ENCODE measurements around the gene ITGAE.

The ITGAE gene

GRCh38 chr17:3812284-3812683 lies 11.3 kb upstream of the ITGAE start:
- Histone ChIP-seq H3K27me3 (ENCODE audit: insufficient read depth, low read depth) (no peaks in the 10 kb centered on the region), H3K9ac (no peak overlapping the region), H3K27ac (no peak overlapping the region), H3K79me2 (ENCODE audit: insufficient read depth, low read depth) (no peaks in the 10 kb centered on the region), H4K20me1 (ENCODE audit: insufficient read depth) (no peaks in the 10 kb centered on the region), H3K4me2 (no peak overlapping the region), H3K36me3 (ENCODE audit: insufficient read depth) (no peaks in the 10 kb centered on the region), H3K4me1 (ENCODE audit: low read depth, poor library complexity, severe bottlenecking) (no peaks in the 10 kb centered on the region), H3K4me3 (IDR thresholded peaks at IDR 0.05; ENCODE audit: insufficient read depth, low read depth, low read length) (no peak overlapping the region), H2AFZ (ENCODE audit: low read depth) (no peak overlapping the region)
- TF ChIP-seq, protein P1, sequence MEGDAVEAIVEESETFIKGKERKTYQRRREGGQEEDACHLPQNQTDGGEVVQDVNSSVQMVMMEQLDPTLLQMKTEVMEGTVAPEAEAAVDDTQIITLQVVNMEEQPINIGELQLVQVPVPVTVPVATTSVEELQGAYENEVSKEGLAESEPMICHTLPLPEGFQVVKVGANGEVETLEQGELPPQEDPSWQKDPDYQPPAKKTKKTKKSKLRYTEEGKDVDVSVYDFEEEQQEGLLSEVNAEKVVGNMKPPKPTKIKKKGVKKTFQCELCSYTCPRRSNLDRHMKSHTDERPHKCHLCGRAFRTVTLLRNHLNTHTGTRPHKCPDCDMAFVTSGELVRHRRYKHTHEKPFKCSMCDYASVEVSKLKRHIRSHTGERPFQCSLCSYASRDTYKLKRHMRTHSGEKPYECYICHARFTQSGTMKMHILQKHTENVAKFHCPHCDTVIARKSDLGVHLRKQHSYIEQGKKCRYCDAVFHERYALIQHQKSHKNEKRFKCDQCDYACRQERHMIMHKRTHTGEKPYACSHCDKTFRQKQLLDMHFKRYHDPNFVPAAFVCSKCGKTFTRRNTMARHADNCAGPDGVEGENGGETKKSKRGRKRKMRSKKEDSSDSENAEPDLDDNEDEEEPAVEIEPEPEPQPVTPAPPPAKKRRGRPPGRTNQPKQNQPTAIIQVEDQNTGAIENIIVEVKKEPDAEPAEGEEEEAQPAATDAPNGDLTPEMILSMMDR (conservative IDR thresholded peaks at IDR 0.05; ENCODE audit: low read depth, low read length), result no peak

- no peak overlapping the region for H3K27ac ChIP-seq
- H3K4me1 ChIP-seq (ENCODE audit: low read depth, poor library complexity, severe bottlenecking), result no peaks in the 10 kb centered on the region
- no peak overlapping the region for H2AFZ ChIP-seq (ENCODE audit: low read depth)
- no peak overlapping the region for H3K9ac ChIP-seq
- no peak overlapping the region for H3K4me2 ChIP-seq
- H3K79me2 ChIP-seq (ENCODE audit: insufficient read depth, low read depth), result no peaks in the 10 kb centered on the region
- H4K20me1 ChIP-seq (ENCODE audit: insufficient read depth), result no peaks in the 10 kb centered on the region
- H3K36me3 ChIP-seq (ENCODE audit: insufficient read depth), result no peaks in the 10 kb centered on the region
- TF ChIP-seq, protein P1 (conservative IDR thresholded peaks at IDR 0.05; ENCODE audit: low read depth, low read length), result no peak
- H3K4me3 ChIP-seq (IDR thresholded peaks at IDR 0.05; ENCODE audit: insufficient read depth, low read depth, low read length), result no peak overlapping the region
- no peaks in the 10 kb centered on the region for H3K27me3 ChIP-seq (ENCODE audit: insufficient read depth, low read depth)
Observed at GRCh38 chr17:3810019-3810418, 9.0 kb upstream of the ITGAE start.

DNA sequence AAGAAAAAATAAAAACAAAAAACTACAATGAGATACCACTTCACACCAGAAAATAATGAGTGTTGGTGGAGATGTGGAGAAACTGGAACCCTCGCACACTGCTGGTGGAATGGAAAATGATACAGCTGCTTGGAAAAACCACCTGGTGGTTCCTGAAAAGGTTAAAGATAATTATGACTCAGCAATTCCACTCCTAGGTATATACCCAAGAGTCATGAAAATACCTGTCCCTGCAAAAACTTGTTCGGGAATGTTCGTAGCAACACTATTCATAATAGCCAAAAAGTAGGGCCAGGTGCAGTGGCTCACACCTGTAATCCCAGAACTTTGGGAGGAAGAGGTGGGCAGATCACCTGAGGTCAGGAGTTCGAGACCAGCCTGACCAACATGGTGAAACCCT lies 8.1 kb upstream of the ITGAE start:
- H4K20me1 ChIP-seq (ENCODE audit: insufficient read depth), result no peaks in the 10 kb centered on the region
- TF ChIP-seq, protein P1 (conservative IDR thresholded peaks at IDR 0.05; ENCODE audit: low read depth, low read length), result no peak
- no peak overlapping the region for H2AFZ ChIP-seq (ENCODE audit: low read depth)
- H3K4me1 ChIP-seq (ENCODE audit: low read depth, poor library complexity, severe bottlenecking), result no peaks in the 10 kb centered on the region
- H3K36me3 ChIP-seq (ENCODE audit: insufficient read depth), result no peaks in the 10 kb centered on the region
- no peak overlapping the region for H3K4me2 ChIP-seq
- no peaks in the 10 kb centered on the region for H3K79me2 ChIP-seq (ENCODE audit: insufficient read depth, low read depth)
- H3K27me3 ChIP-seq (ENCODE audit: insufficient read depth, low read depth), result no peaks in the 10 kb centered on the region
- H3K9ac ChIP-seq, result no peak overlapping the region
- H3K4me3 ChIP-seq (IDR thresholded peaks at IDR 0.05; ENCODE audit: insufficient read depth, low read depth, low read length), result no peak overlapping the region
- H3K27ac ChIP-seq, result no peak overlapping the region

DNA sequence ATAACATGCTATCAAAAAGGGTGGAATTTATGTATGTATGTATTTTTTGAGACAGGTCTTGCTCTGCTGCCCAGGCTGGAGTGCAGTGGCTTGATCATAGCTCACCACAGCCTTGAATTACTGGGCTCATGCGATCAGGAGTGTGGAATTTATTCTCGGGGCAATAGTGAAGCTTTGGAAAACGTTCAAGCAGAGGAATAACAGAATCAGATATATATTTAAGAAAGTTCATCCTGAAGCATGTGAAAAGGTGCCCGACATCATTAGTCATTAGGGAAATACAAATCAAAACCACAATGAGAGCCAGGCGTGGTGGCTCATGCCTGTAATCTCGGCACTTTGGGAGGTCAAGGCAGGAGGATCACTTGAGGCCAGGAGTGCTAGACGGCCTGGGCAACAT lies 7.7 kb upstream of the ITGAE start:
- no peak overlapping the region for H3K9ac ChIP-seq
- H3K79me2 ChIP-seq (ENCODE audit: insufficient read depth, low read depth), result no peaks in the 10 kb centered on the region
- H3K27ac ChIP-seq, result no peak overlapping the region
- no peak overlapping the region for H3K4me3 ChIP-seq (IDR thresholded peaks at IDR 0.05; ENCODE audit: insufficient read depth, low read depth, low read length)
- no peaks in the 10 kb centered on the region for H4K20me1 ChIP-seq (ENCODE audit: insufficient read depth)
- no peak overlapping the region for H2AFZ ChIP-seq (ENCODE audit: low read depth)
- H3K27me3 ChIP-seq (ENCODE audit: insufficient read depth, low read depth), result no peaks in the 10 kb centered on the region
- TF ChIP-seq, protein P1 (conservative IDR thresholded peaks at IDR 0.05; ENCODE audit: low read depth, low read length), result no peak
- H3K4me2 ChIP-seq, result no peak overlapping the region
- H3K36me3 ChIP-seq (ENCODE audit: insufficient read depth), result no peaks in the 10 kb centered on the region
- H3K4me1 ChIP-seq (ENCODE audit: low read depth, poor library complexity, severe bottlenecking), result no peaks in the 10 kb centered on the region
